ENCODE measurements around the gene WNT3.
"Not testable (repeated sequence)": the region's sequence is repeated elsewhere in the genome, so short reads cannot be mapped to it uniquely, and the experiment has no call there.

The WNT3 gene

GRCh38 chr17:46764000-46764708 lies 54.3 kb downstream of the WNT3 start:
- DNase-seq, result no peak

- no peak for DNase-seq
Observed at GRCh38 chr17:46763416-46763815, 55.1 kb downstream of the WNT3 start.

GRCh38 chr17:46759141-46759540 lies 59.4 kb downstream of the WNT3 start:
- no peak for DNase-seq

GRCh38 chr17:46758614-46759013 lies 59.9 kb downstream of the WNT3 start:
- DNase-seq, result no peak

GRCh38 chr17:46757588-46757987 lies 60.9 kb downstream of the WNT3 start:
- not testable (repeated sequence) for DNase-seq

- no peak for DNase-seq
Observed at GRCh38 chr17:46756861-46757260, 61.6 kb downstream of the WNT3 start.

GRCh38 chr17:46756081-46756735 lies 62.3 kb downstream of the WNT3 start:
- no peak for DNase-seq

GRCh38 chr17:46753776-46754175 lies 64.7 kb downstream of the WNT3 start:
- DNase-seq, result no peak

- DNase-seq, result no peak
Observed at GRCh38 chr17:46751425-46751824, 67.1 kb downstream of the WNT3 start.

GRCh38 chr17:46745376-46745775 lies 73.1 kb downstream of the WNT3 start:
- no peak for DNase-seq

- DNase-seq, result no peak
Observed at GRCh38 chr17:46744441-46744840, 74.1 kb downstream of the WNT3 start.

GRCh38 chr17:46742565-46743270 lies 75.8 kb downstream of the WNT3 start:
- no peak for DNase-seq

GRCh38 chr17:46741122-46741730 lies 77.3 kb downstream of the WNT3 start:
- DNase-seq, result no peak

GRCh38 chr17:46739982-46740381 lies 78.5 kb downstream of the WNT3 start:
- DNase-seq, result no peak

- DNase-seq, result no peak
Observed at GRCh38 chr17:46738544-46738943, 79.9 kb downstream of the WNT3 start.

GRCh38 chr17:46737326-46737725 lies 81.2 kb downstream of the WNT3 start:
- DNase-seq, result no peak

GRCh38 chr17:46736100-46736499 lies 82.4 kb downstream of the WNT3 start:
- DNase-seq, result no peak

GRCh38 chr17:46733837-46734475 lies 84.5 kb downstream of the WNT3 start:
- DNase-seq, result no peak

- no peak for DNase-seq
Observed at GRCh38 chr17:46732754-46733398, 85.6 kb downstream of the WNT3 start.

GRCh38 chr17:46732160-46732559 lies 86.3 kb downstream of the WNT3 start:
- DNase-seq, result no peak

GRCh38 chr17:46730679-46731078 lies 87.8 kb downstream of the WNT3 start:
- no peak for DNase-seq

- DNase-seq, result no peak
Observed at GRCh38 chr17:46730026-46730425, 88.5 kb downstream of the WNT3 start.

Measured in activated CD8-positive, alpha-beta memory T cell treated with anti-CD3 and anti-CD28 coated beads, Interleukin-2, amount 50 U/mL, for 48 hours (primary cell).